ENCODE data around the gene AP2A2. TPM values are rescaled to one million over a fixed set of nuclear protein-coding genes. Genes with fewer than 3 reads are reported as not detected.

Gene AP2A2
- total RNA-seq, 1 experiment from 2014 or later: 123 TPM

GRCh38 chr11:1001617-1002405 is 76.1 kb downstream of the AP2A2 start (continued):
- no peak for TF ChIP-seq CTCF (IDR thresholded peaks at IDR 0.05)

GRCh38 chr11:1002406-1002984 is 76.8 kb downstream of the AP2A2 start:
- Histone ChIP-seq H3K4me3 (ENCODE audit: low read depth in 2 of 2, low read length in 2 of 2) (no peak overlapping the region), H3K36me3 (ENCODE audit: control insufficient read depth, insufficient read depth, low read length) (no peaks in the 10 kb centered on the region; the same call in 1 of the 2 replicates), H3K27me3 (ENCODE audit: control insufficient read depth, insufficient read depth, low read length) (no peaks in the 10 kb centered on the region), H3K4me1 (ENCODE audit: control insufficient read depth, insufficient read depth, low read length) (no peaks in the 10 kb centered on the region), H3K27ac (ENCODE audit: low read length) (no peak overlapping the region), H3K9me3 (ENCODE audit: control insufficient read depth, insufficient read depth, low read depth, low read length) (no peaks in the 10 kb centered on the region)
- in situ Hi-C loops (cut with HindIII; ENCODE audit: low pct_unique_long_range_greater_than_20kb, low sequenced_read_pairs): no loop called here
- intact Hi-C loops (cut with micrococcal nuclease; ENCODE audit: unreplicated experiment): no loop called here
- ATAC-seq (no peak), DNase-seq (ENCODE audit: low read depth, low spot score) (no peak)
- ChIA-PET POLR2A (no interaction called here), CTCF (no interaction called here)
- no TSS peak for BruUV-seq (replicated peaks)
- TF ChIP-seq TCF7L2 (IDR thresholded peaks at IDR 0.05; ENCODE audit: low read depth, low read length) (no peak), REST (IDR thresholded peaks at IDR 0.05; ENCODE audit: insufficient read depth in 1 of 2, low read depth in 2 of 2, low read length in 1 of 2) (no peak), CTCF (IDR thresholded peaks at IDR 0.05) (no peak), SIN3A (IDR thresholded peaks at IDR 0.05; ENCODE audit: borderline replicate concordance, insufficient read depth, low read depth, low read length) (no peak), POLR2AphosphoS5 (IDR thresholded peaks at IDR 0.05; ENCODE audit: low read depth, low read length) (no peak)

- no peaks in the 10 kb centered on the region; the same call in 1 of the 2 replicates for H3K36me3 ChIP-seq (ENCODE audit: control insufficient read depth, insufficient read depth, low read length)
- TF ChIP-seq CTCF (IDR thresholded peaks at IDR 0.05) (no peak), POLR2AphosphoS5 (IDR thresholded peaks at IDR 0.05; ENCODE audit: low read depth, low read length) (no peak), TCF7L2 (IDR thresholded peaks at IDR 0.05; ENCODE audit: low read depth, low read length) (no peak), REST (IDR thresholded peaks at IDR 0.05; ENCODE audit: insufficient read depth in 1 of 2, low read depth in 2 of 2, low read length in 1 of 2) (no peak), SIN3A (IDR thresholded peaks at IDR 0.05; ENCODE audit: borderline replicate concordance, insufficient read depth, low read depth, low read length) (no peak)
- H3K4me3 ChIP-seq (ENCODE audit: low read depth in 2 of 2, low read length in 2 of 2): no peak overlapping the region
- no peaks in the 10 kb centered on the region for H3K9me3 ChIP-seq (ENCODE audit: control insufficient read depth, insufficient read depth, low read depth, low read length)
- H3K27me3 ChIP-seq (ENCODE audit: control insufficient read depth, insufficient read depth, low read length): no peaks in the 10 kb centered on the region
- in situ Hi-C loops (cut with HindIII; ENCODE audit: low pct_unique_long_range_greater_than_20kb, low sequenced_read_pairs): no loop called here
- DNase-seq (ENCODE audit: low read depth, low spot score) (no peak), ATAC-seq (no peak)
- no peaks in the 10 kb centered on the region for H3K4me1 ChIP-seq (ENCODE audit: control insufficient read depth, insufficient read depth, low read length)
- CTCF ChIA-PET: no interaction called here
- intact Hi-C loops (cut with micrococcal nuclease; ENCODE audit: unreplicated experiment): no loop called here
- no peak overlapping the region for H3K27ac ChIP-seq (ENCODE audit: low read length)
- POLR2A ChIA-PET: no interaction called here
- no TSS peak for BruUV-seq (replicated peaks)
These were observed 77.5 kb downstream of the AP2A2 start for GRCh38 chr11:1003159-1003558.
